ENCODE results near the gene CDC42EP3.

- TF ChIP-seq, protein P1, sequence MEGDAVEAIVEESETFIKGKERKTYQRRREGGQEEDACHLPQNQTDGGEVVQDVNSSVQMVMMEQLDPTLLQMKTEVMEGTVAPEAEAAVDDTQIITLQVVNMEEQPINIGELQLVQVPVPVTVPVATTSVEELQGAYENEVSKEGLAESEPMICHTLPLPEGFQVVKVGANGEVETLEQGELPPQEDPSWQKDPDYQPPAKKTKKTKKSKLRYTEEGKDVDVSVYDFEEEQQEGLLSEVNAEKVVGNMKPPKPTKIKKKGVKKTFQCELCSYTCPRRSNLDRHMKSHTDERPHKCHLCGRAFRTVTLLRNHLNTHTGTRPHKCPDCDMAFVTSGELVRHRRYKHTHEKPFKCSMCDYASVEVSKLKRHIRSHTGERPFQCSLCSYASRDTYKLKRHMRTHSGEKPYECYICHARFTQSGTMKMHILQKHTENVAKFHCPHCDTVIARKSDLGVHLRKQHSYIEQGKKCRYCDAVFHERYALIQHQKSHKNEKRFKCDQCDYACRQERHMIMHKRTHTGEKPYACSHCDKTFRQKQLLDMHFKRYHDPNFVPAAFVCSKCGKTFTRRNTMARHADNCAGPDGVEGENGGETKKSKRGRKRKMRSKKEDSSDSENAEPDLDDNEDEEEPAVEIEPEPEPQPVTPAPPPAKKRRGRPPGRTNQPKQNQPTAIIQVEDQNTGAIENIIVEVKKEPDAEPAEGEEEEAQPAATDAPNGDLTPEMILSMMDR (IDR thresholded peaks at IDR 0.05) = no peak
- TF ChIP-seq POLR2A (IDR thresholded peaks at IDR 0.05) = no peak
Observed at GRCh38 chr2:37619959-37620300, 51.5 kb downstream of the CDC42EP3 start.
